Neural cell (in vitro differentiated cells): ENCODE results near the gene FBXL17. TPM values are rescaled to one million over a fixed set of nuclear protein-coding genes. Genes with fewer than 3 reads are reported as not detected.

ENCODE experiments used
- H2AFZ ChIP-seq: fragments of 200-600, 300-800 bp; sonication (generic), shearing (Covaris generic); 2 replicates; pipeline ENCODE4 v1.6.0; 2014; ENCODE audit warnings: low read depth, mild to moderate bottlenecking, antibody characterized with exemption, low read length, moderate library complexity
- H3F3A ChIP-seq: fragments of 200-600 bp; shearing (Covaris generic); 2 replicates; pipeline ENCODE4 v1.6.1; 2016; ENCODE audit warnings: mild to moderate bottlenecking, moderate library complexity, mixed read lengths, antibody characterized with exemption, low read length; ENCODE audit not compliant: insufficient read depth, poor library complexity, severe bottlenecking
- H3K27ac ChIP-seq: fragments of 200-600, 300-800 bp; sonication (generic), shearing (Covaris generic); 2 replicates; pipeline ENCODE4 v1.5.1; 2014; ENCODE audit warnings: mild to moderate bottlenecking, low read length, moderate library complexity
- H3K27me3 ChIP-seq: fragments of 300-800, 200-600 bp; sonication (generic), shearing (Covaris generic); 2 replicates; pipeline ENCODE4 v1.6.0; 2014; ENCODE audit warnings: mild to moderate bottlenecking, low read depth, low read length, moderate library complexity; ENCODE audit not compliant: insufficient read depth
- H3K36me3 ChIP-seq: fragments of 300-800, 200-600 bp; sonication (generic), shearing (Covaris generic); 2 replicates; pipeline ENCODE4 v1.5.1; 2014; ENCODE audit warnings: mild to moderate bottlenecking, antibody characterized with exemption, low read length, moderate library complexity; ENCODE audit not compliant: insufficient read depth
- H3K4me2 ChIP-seq: fragments of 300-800, 200-600 bp; sonication (generic), shearing (Covaris generic); 2 replicates; pipeline ENCODE4 v1.6.0; 2014; ENCODE audit warnings: mild to moderate bottlenecking, low read length
- H3K4me3 ChIP-seq: fragments of 300-800, 200-600 bp; sonication (generic), shearing (Covaris generic); 2 replicates; pipeline ENCODE4 v1.5.1; 2014; ENCODE audit warnings: mild to moderate bottlenecking, low read length, moderate library complexity
- H3K79me2 ChIP-seq: fragments of 200-600 bp; shearing (Covaris generic); replicated peaks from 2 replicates; pipeline ENCODE4 v1.6.0; 2014; ENCODE audit warnings: mild to moderate bottlenecking, low read length, moderate library complexity; ENCODE audit not compliant: insufficient read depth
- H3K9ac ChIP-seq: fragments of 300-800, 200-600 bp; sonication (generic), shearing (Covaris generic); 2 replicates; pipeline ENCODE4 v1.6.1; 2016; ENCODE audit warnings: mild to moderate bottlenecking, low read length, mixed read lengths
- H3K9me2 ChIP-seq: fragments of 200-600 bp; shearing (Covaris generic); 2 replicates; pipeline ENCODE4 v1.6.1; 2016; ENCODE audit warnings: mild to moderate bottlenecking, low read length, mixed read lengths; ENCODE audit not compliant: insufficient read depth
- H3K9me3 ChIP-seq: fragments of 200-600, 300-800 bp; sonication (generic), shearing (Covaris generic); 2 replicates; pipeline ENCODE4 v1.6.1; 2016; ENCODE audit warnings: mild to moderate bottlenecking, mixed run types, low read length, moderate library complexity, mixed read lengths
- H4K20me1 ChIP-seq: fragments of 200-600 bp; shearing (Covaris generic); 2 replicates; pipeline ENCODE4 v1.6.1; 2016; ENCODE audit warnings: mild to moderate bottlenecking, mixed run types; ENCODE audit not compliant: insufficient read depth
- EP300 ChIP-seq: fragments of 450-650 bp; conservative IDR thresholded peaks from 2 replicates; pipeline ENCODE4 v1.6.1; 2014; ENCODE audit warnings: antibody characterized with exemption, mild to moderate bottlenecking, moderate library complexity; ENCODE audit not compliant: poor library complexity, severe bottlenecking
- EZH2 ChIP-seq: fragments of 200-600, 300-800 bp; shearing (Covaris generic), sonication (generic); IDR thresholded peaks from 2 replicates; pipeline ENCODE4 v1.6.1; 2014; ENCODE audit warnings: antibody characterized with exemption, low read length, borderline replicate concordance, mild to moderate bottlenecking; ENCODE audit not compliant: insufficient read depth, poor library complexity, severe bottlenecking
- MXI1 ChIP-seq: fragments of 450-650 bp; conservative IDR thresholded peaks from 2 replicates; pipeline ENCODE4 v1.6.1; 2014; ENCODE audit warnings: antibody characterized with exemption, mild to moderate bottlenecking; ENCODE audit not compliant: poor library complexity, severe bottlenecking
- POLR2AphosphoS5 ChIP-seq: IDR thresholded peaks from 2 replicates; pipeline ENCODE4 v1.6.1; 2012
- RAD21 ChIP-seq: fragments of 450-650 bp; conservative IDR thresholded peaks from 2 replicates; pipeline ENCODE4 v1.6.1; 2014; ENCODE audit warnings: antibody characterized with exemption, mild to moderate bottlenecking, moderate library complexity
- REST ChIP-seq: IDR thresholded peaks from 2 replicates; pipeline ENCODE4 v1.6.1; 2012; ENCODE audit warnings: borderline replicate concordance
- SMC3 ChIP-seq: fragments of 450-650 bp; conservative IDR thresholded peaks from 2 replicates; pipeline ENCODE4 v1.6.1; 2014; ENCODE audit warnings: antibody characterized with exemption, mild to moderate bottlenecking, moderate library complexity; ENCODE audit not compliant: poor library complexity
- TAF1 ChIP-seq: IDR thresholded peaks from 2 replicates; pipeline ENCODE4 v1.6.1; 2012; ENCODE audit warnings: low read depth
- polyA plus RNA-seq: library from polyadenylated mRNA; depleted of rRNA; stranded (reverse); fragments of >200 nt; gene quantifications from 2 replicates; pipeline ENCODE4 v1.2.3, GENCODE V29; 2014
- TF ChIP-seq, protein P1 (sequence below): fragments of 450-650 bp; IDR thresholded peaks from 2 replicates; pipeline ENCODE4 v1.5.1; 2014; ENCODE audit warnings: antibody characterized with exemption, mild to moderate bottlenecking, moderate library complexity; ENCODE audit not compliant: poor library complexity, severe bottlenecking

Gene FBXL17
- polyA plus RNA-seq, 1 donor from 2014 or later: 19.6 TPM

- Histone ChIP-seq H2AFZ (no peak overlapping the region), H3K9ac (no peak overlapping the region), H3K4me2 (no peak overlapping the region), H3K27me3 (no peaks in the 10 kb centered on the region), H3K79me2 (no peaks in the 10 kb centered on the region), H3K4me3 (no peak overlapping the region), H3F3A (no peaks in the 10 kb centered on the region), H4K20me1 (no peaks in the 10 kb centered on the region), H3K36me3 (no peaks in the 10 kb centered on the region), H3K27ac (no peak overlapping the region), H3K9me2 (no peaks in the 10 kb centered on the region), H3K9me3 (no peaks in the 10 kb centered on the region)
- TF ChIP-seq TAF1 (no peak), RAD21 (no peak), POLR2AphosphoS5 (no peak), SMC3 (no peak), EP300 (no peak), REST (no peak), MXI1 (no peak), EZH2 (no peak)
- TF ChIP-seq, protein P1, sequence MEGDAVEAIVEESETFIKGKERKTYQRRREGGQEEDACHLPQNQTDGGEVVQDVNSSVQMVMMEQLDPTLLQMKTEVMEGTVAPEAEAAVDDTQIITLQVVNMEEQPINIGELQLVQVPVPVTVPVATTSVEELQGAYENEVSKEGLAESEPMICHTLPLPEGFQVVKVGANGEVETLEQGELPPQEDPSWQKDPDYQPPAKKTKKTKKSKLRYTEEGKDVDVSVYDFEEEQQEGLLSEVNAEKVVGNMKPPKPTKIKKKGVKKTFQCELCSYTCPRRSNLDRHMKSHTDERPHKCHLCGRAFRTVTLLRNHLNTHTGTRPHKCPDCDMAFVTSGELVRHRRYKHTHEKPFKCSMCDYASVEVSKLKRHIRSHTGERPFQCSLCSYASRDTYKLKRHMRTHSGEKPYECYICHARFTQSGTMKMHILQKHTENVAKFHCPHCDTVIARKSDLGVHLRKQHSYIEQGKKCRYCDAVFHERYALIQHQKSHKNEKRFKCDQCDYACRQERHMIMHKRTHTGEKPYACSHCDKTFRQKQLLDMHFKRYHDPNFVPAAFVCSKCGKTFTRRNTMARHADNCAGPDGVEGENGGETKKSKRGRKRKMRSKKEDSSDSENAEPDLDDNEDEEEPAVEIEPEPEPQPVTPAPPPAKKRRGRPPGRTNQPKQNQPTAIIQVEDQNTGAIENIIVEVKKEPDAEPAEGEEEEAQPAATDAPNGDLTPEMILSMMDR: no peak
These were observed 303.6 kb downstream of the FBXL17 start for GRCh38 chr5:108078345-108078744.

DNA sequence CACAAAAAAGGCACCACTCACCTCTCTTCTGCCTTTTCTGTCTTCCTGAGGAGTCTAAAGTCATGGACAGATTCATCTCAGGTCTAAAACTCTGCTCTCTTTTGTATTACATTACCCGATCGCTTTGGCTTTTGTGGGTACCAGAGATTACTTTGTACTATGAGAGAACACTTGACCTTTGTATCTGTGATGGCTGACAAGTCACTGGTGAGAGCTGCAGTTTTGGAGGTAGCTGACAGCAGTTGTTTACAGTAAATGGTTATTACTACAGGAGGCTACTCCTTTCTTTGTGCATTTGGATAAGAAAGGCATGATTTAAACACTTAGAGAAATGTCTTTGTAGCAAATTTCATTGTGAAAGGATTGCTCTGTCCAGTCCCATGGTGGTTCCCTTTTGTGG is 307.3 kb downstream of the FBXL17 start:
- Histone ChIP-seq H3F3A (no peaks in the 10 kb centered on the region), H3K9ac (no peak overlapping the region), H3K9me2 (no peaks in the 10 kb centered on the region), H3K27ac (no peak overlapping the region), H3K79me2 (no peaks in the 10 kb centered on the region), H4K20me1 (no peaks in the 10 kb centered on the region), H2AFZ (no peak overlapping the region), H3K27me3 (no peaks in the 10 kb centered on the region), H3K9me3 (no peaks in the 10 kb centered on the region), H3K4me2 (no peak overlapping the region), H3K4me3 (no peak overlapping the region), H3K36me3 (no peaks in the 10 kb centered on the region)
- TF ChIP-seq TAF1: no peak
- no peak for TF ChIP-seq MXI1
- TF ChIP-seq POLR2AphosphoS5: no peak
- TF ChIP-seq, protein P1: no peak
- TF ChIP-seq EP300: no peak
- no peak for TF ChIP-seq REST
- TF ChIP-seq RAD21: no peak
- no peak for TF ChIP-seq SMC3
- no peak for TF ChIP-seq EZH2
